ENCODE measurements around the gene L2HGDH. TPM values are rescaled to one million over a fixed set of nuclear protein-coding genes. Genes with fewer than 3 reads are reported as not detected.

L2HGDH gene
- total RNA-seq, 2 experiments from 2014 or later: 8.7 to 19.8 TPM

DNA sequence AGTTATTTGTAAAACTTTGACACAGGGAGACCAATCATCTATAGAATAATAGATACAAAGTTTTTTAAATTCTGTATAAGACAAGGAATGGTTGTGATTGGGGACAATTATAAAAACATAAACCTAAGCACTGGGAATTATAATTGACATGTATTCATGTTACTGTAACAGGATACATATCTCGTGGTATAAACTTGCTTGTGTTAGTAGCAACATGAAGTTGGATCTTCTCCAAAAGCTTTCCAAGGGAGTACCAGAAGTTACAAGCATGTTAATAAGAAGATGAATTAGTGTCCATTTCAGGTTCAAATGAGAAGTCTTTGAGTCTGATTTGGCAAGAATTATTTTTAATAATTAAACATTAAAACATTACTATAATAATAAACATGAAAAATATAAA, 42.5 kb upstream of the L2HGDH start:
- no peak overlapping the region for H3K27ac ChIP-seq (ENCODE audit: low read depth, low read length, poor library complexity, severe bottlenecking)
- H3K4me1 ChIP-seq (ENCODE audit: insufficient read depth, low read length, poor library complexity, severe bottlenecking): no peaks in the 10 kb centered on the region
- H3K36me3 ChIP-seq (ENCODE audit: insufficient read depth, low read length): no peaks in the 10 kb centered on the region
- CTCF ChIA-PET (ENCODE audit: unreplicated experiment): no interaction called here
- intact Hi-C loops (cut with micrococcal nuclease; ENCODE audit: unreplicated experiment): no loop called here
- POLR2A ChIA-PET: interaction anchor here (1.1 kb wide), 1 partner anchor 20 kb away, joined by 3 read pairs; no protein-coding TSS in a partner anchor
- no peaks in the 10 kb centered on the region for H3K9me3 ChIP-seq (ENCODE audit: low read length)
- no peak for DNase-seq (ENCODE audit: low spot score)
- H3K4me2 ChIP-seq (ENCODE audit: low read length): no peak overlapping the region
- BruUV-seq (replicated peaks): no TSS peak
- no peak overlapping the region for H3K4me3 ChIP-seq (ENCODE audit: low read depth, low read length, poor library complexity, severe bottlenecking)
- no peaks in the 10 kb centered on the region for H4K20me1 ChIP-seq (ENCODE audit: insufficient read depth, low read length)
- H2AFZ ChIP-seq (ENCODE audit: low read length): no peak overlapping the region
- TF ChIP-seq, protein P1, sequence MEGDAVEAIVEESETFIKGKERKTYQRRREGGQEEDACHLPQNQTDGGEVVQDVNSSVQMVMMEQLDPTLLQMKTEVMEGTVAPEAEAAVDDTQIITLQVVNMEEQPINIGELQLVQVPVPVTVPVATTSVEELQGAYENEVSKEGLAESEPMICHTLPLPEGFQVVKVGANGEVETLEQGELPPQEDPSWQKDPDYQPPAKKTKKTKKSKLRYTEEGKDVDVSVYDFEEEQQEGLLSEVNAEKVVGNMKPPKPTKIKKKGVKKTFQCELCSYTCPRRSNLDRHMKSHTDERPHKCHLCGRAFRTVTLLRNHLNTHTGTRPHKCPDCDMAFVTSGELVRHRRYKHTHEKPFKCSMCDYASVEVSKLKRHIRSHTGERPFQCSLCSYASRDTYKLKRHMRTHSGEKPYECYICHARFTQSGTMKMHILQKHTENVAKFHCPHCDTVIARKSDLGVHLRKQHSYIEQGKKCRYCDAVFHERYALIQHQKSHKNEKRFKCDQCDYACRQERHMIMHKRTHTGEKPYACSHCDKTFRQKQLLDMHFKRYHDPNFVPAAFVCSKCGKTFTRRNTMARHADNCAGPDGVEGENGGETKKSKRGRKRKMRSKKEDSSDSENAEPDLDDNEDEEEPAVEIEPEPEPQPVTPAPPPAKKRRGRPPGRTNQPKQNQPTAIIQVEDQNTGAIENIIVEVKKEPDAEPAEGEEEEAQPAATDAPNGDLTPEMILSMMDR (conservative IDR thresholded peaks at IDR 0.05; ENCODE audit: low read length): no peak
- TF ChIP-seq EZH2phosphoT487 (IDR thresholded peaks at IDR 0.05; ENCODE audit: borderline replicate concordance, low read depth, low read length): no peak
- no peaks in the 10 kb centered on the region for H3K9me2 ChIP-seq (ENCODE audit: insufficient read depth, low read length)
- H3K79me2 ChIP-seq (ENCODE audit: insufficient read depth, low read depth, low read length): no peaks in the 10 kb centered on the region

- DNase-seq (ENCODE audit: low spot score): no peak
- no peak overlapping the region for H3K27ac ChIP-seq (ENCODE audit: low read depth, low read length, poor library complexity, severe bottlenecking)
- intact Hi-C loops (cut with micrococcal nuclease; ENCODE audit: unreplicated experiment): no loop called here
- TF ChIP-seq EZH2phosphoT487 (IDR thresholded peaks at IDR 0.05; ENCODE audit: borderline replicate concordance, low read depth, low read length): no peak
- TF ChIP-seq, protein P1 (conservative IDR thresholded peaks at IDR 0.05; ENCODE audit: low read length): no peak
- H3K79me2 ChIP-seq (ENCODE audit: insufficient read depth, low read depth, low read length): no peaks in the 10 kb centered on the region
- H3K4me2 ChIP-seq (ENCODE audit: low read length): no peak overlapping the region
- no peak overlapping the region for H3K4me3 ChIP-seq (ENCODE audit: low read depth, low read length, poor library complexity, severe bottlenecking)
- ChIA-PET POLR2A (interaction anchor here (0.6 kb wide), 1 partner anchor 755 kb away, joined by 3 read pairs; no protein-coding TSS in a partner anchor), CTCF (ENCODE audit: unreplicated experiment) (no interaction called here)
- no peaks in the 10 kb centered on the region for H4K20me1 ChIP-seq (ENCODE audit: insufficient read depth, low read length)
- H3K9me2 ChIP-seq (ENCODE audit: insufficient read depth, low read length): no peaks in the 10 kb centered on the region
- H2AFZ ChIP-seq (ENCODE audit: low read length): no peak overlapping the region
- no peaks in the 10 kb centered on the region for H3K9me3 ChIP-seq (ENCODE audit: low read length)
- H3K4me1 ChIP-seq (ENCODE audit: insufficient read depth, low read length, poor library complexity, severe bottlenecking): no peaks in the 10 kb centered on the region
- BruUV-seq (replicated peaks): no TSS peak
- H3K36me3 ChIP-seq (ENCODE audit: insufficient read depth, low read length): no peaks in the 10 kb centered on the region
Measured at GRCh38 chr14:50353126-50353525, 41.1 kb upstream of the L2HGDH start.

DNA sequence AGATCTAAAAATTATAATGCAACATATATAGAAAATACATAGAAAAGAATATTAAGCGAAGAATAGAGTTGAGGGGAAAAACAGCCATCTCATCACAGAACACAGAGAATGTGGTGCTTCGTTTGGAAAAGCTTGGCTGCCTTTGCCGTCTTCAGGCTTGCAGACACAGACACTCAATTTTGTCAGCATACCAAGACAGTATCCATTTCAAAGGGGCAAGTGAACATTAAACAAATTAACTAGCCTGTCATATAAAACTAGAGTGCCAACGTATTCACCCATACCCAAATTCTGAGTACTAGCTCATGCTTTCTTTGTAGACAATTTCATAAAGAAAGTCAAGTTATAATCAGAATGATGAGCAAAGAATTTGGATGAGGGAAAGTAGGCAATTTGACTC, 40.6 kb upstream of the L2HGDH start:
- H3K79me2 ChIP-seq (ENCODE audit: insufficient read depth, low read depth, low read length): no peaks in the 10 kb centered on the region
- H3K4me2 ChIP-seq (ENCODE audit: low read length): no peak overlapping the region
- intact Hi-C loops (cut with micrococcal nuclease; ENCODE audit: unreplicated experiment): loop anchor here (1.0 kb wide), 1 partner anchor 11 kb away; no protein-coding TSS in a partner anchor
- TF ChIP-seq, protein P1 (conservative IDR thresholded peaks at IDR 0.05; ENCODE audit: low read length): no peak
- TF ChIP-seq EZH2phosphoT487 (IDR thresholded peaks at IDR 0.05; ENCODE audit: borderline replicate concordance, low read depth, low read length): no peak
- H3K36me3 ChIP-seq (ENCODE audit: insufficient read depth, low read length): no peaks in the 10 kb centered on the region
- no peak for DNase-seq (ENCODE audit: low spot score)
- no peaks in the 10 kb centered on the region for H3K4me1 ChIP-seq (ENCODE audit: insufficient read depth, low read length, poor library complexity, severe bottlenecking)
- H3K27ac ChIP-seq (ENCODE audit: low read depth, low read length, poor library complexity, severe bottlenecking): no peak overlapping the region
- H2AFZ ChIP-seq (ENCODE audit: low read length): no peak overlapping the region
- ChIA-PET POLR2A (no interaction called here), CTCF (ENCODE audit: unreplicated experiment) (no interaction called here)
- H3K9me3 ChIP-seq (ENCODE audit: low read length): no peaks in the 10 kb centered on the region
- no TSS peak for BruUV-seq (replicated peaks)
- no peaks in the 10 kb centered on the region for H3K9me2 ChIP-seq (ENCODE audit: insufficient read depth, low read length)
- H3K4me3 ChIP-seq (ENCODE audit: low read depth, low read length, poor library complexity, severe bottlenecking): no peak overlapping the region
- no peaks in the 10 kb centered on the region for H4K20me1 ChIP-seq (ENCODE audit: insufficient read depth, low read length)
